HG02884 (cell line): ENCODE data around the gene RAB13.
A peak's percentile ranks its signal among the peaks of the same experiment; 100 is the strongest.
"Not testable (repeated sequence)": the region's sequence is repeated elsewhere in the genome, so short reads cannot be mapped to it uniquely, and the experiment has no call there.

Experiments used
- ATAC-seq: cut with Tn5 transposase; IDR thresholded peaks from one replicate; pipeline ENCODE4 v1.9.1; 2021; ENCODE audit warnings: mild to moderate bottlenecking, moderate library complexity; ENCODE audit not compliant: unreplicated experiment

RAB13 gene

GRCh38 chr1:153985941-153986761, at the start of gene RAB13:
RAB13 (minus strand) TSS chr1:153986339; CDS start chr1:153986236, 103 bp downstream.
- ATAC-seq, result no peak

DNA sequence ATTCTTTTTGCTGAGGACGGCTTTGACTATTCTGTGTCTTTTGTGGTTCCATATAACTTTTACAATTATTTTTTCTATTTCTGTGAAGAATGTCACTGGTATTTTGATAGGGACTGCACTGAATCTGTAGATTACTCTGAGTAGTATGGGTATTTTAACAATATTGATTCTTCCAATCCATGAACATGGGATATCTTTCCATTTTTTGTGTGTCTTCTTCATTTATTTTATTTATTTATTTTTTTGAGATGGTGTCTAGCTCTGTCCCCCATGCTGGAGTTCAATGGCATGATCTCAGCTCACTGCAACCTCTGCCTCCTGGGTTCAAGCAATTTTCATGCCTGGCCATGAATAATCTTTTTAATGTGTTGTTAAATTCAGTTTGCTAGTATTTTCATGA, 47.6 kb upstream of the RAB13 start:
- ATAC-seq, result not testable (repeated sequence)

- no peak for ATAC-seq
These were observed 33.8 kb upstream of the RAB13 start for GRCh38 chr1:154019940-154020339.

GRCh38 chr1:154019269-154019668, 33.1 kb upstream of the RAB13 start:
- no peak for ATAC-seq

DNA sequence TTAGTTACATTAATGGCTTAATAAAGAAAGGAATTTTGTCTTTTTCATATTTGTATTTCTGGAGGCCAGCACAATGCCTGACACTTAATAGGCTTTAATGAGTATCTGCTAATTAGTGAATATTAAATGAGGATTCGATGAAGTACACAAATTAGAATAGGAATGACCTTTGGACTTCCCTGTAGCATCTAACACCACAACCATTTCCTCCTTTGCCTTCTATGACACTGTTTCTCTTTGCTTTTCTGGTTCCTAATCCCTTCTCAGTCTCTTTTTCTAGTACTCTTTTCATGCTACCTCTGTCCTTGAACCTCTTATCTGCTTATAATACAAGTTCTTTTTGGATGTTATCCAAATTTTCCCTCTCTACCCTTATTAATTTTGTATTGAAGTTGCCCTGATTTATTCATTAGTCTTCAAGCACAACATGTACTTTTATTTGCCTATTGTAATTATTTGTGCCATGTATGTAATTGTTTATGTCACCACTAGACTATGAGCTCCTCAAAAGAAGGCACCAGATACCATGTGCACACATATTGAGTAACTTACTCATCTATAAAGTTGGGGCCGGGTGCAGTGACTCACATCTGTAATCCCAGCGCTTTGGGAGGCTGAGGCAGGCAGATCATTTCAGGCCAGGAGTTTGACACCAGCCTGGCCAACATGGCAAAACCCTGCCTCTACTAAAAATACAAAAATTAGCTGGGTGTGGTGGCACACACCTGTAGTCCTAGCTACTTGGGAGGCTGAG, 28.2 kb upstream of the RAB13 start:
- no peak for ATAC-seq

- ATAC-seq, result not testable (repeated sequence)
These were observed 26.4 kb upstream of the RAB13 start for GRCh38 chr1:154012543-154012942.

GRCh38 chr1:154012129-154012528, 26.0 kb upstream of the RAB13 start:
- no peak for ATAC-seq

GRCh38 chr1:154006136-154006535, 20.0 kb upstream of the RAB13 start:
- ATAC-seq, result no peak

DNA sequence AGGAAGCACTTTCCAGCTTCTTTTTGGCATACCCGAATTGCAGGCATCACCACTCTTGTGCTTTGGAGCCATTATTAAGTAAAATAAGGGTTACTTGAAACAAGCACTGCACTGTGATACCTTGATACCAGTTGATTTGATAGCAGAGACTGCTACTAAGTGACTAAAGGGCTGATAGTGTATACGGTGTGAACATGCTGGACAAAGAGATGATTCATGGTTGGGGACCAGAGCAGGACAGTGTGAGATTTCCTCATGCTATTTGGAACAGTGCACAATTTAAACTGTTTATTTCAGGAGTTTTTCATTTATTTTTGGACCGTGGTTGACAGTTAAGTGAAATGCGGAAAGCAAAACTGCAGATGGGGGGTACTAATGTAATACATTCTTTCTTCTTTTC, 14.3 kb upstream of the RAB13 start:
- ATAC-seq, result no peak

GRCh38 chr1:153996882-153997281, 10.7 kb upstream of the RAB13 start:
- not testable (repeated sequence) for ATAC-seq

DNA sequence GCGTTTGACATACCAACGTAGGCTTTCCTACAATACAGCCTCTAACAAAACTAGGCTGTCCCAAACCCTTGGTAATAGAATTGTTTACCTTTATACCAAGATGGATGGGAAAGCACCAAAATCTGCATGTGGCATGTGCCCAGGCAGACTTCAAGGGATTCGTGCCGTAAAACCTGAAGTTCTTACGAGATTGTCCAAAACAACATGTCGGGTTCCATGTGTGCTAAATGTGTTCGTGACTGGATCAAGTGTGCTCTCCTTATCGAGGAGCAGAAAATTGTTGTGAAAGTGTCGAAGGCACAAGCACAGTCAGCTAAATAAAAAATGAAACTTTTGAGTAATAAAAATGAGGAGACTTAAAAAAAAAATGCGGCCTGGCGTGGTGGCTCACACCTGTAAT, 9.5 kb upstream of the RAB13 start:
- ATAC-seq, result no peak

- ATAC-seq, result no peak
These were observed 9.1 kb upstream of the RAB13 start for GRCh38 chr1:153995202-153995601.

GRCh38 chr1:153991806-153992205, 5.7 kb upstream of the RAB13 start:
- no peak for ATAC-seq

DNA sequence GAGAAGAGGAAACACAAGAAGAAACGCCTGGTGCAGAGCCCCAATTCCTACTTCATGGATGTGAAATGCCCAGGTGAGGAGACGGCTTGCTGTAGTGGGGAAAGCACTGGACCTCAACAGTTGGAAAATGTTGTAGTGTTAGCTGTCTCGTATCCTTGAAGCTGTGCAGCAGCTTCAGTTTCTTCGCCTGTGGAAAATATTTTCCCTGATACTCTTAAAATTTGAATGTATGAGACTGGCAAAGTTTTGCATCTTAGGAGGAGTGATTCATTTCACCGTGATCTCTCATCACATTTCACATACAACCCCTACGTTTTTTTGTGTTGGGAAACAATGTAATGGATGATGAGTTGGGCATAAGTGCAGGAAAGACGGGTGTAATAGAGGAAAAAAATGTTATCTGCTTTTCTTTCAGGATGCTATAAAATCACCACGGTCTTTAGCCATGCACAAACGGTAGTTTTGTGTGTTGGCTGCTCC, 5.1 kb upstream of the RAB13 start:
- ATAC-seq, result no peak

DNA sequence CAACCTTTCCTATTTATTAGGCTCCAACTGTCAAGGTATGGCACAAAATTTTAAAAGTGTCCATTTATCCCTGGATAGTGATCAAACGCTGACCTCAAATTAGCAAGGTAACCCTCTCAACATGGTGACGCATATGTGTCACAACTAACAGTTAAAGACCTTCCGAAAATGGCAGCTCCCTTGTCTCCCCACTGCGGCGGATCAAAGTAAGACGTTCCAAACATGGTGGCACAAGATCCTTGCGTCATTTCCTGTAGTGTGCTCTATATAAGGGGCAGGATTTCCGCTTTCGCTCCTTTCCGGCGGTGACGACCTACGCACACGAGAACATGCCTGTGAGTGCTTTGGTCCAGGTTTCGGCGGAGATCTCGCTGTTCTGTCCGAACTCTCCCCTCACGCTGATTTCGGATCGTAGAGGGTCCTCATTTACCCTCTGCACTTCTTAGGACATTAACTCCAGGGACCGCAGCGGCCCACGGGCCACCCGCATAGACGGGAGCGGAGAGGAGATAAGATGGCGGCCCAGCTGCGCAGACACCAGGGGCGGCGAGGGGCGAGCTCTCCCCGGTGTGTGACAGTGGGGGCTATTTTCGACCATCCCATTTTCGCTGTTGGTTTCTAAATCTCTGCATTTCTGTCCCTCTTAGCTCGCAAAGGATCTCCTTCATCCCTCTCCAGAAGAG, 4.5 kb upstream of the RAB13 start, which contains the start of gene RPS27:
RPS27 (plus strand) TSS at position 295 of the 683 bp plus-strand sequence; CDS start at position 330, 35 bp downstream.
- peak; percentile 67 for ATAC-seq

DNA sequence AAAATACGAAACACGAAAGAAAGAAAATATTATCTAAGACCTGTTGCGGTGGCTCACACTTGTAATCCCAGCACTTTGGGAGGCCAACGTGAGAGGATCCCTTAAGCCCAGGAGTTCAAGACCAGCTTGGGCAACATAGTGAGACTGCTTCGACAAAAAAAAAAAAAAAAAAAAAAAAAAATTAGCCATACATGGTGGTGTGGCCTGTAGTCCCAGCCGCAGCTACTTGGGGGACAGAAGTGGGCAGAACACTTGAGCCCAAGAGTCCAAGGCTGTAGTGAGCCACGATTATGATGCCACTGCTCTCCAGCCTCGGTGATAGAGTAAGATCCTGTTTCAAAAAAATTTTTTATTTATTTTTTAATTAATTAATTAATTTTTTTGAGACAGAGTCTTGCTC, 1.5 kb upstream of the RAB13 start:
- ATAC-seq, result no peak

GRCh38 chr1:153985341-153985912, 712 bp downstream of the RAB13 start:
- no peak for ATAC-seq

- no peak for ATAC-seq
These were observed 1.8 kb downstream of the RAB13 start for GRCh38 chr1:153984123-153984894.

- not testable (repeated sequence) for ATAC-seq
These were observed 4.4 kb downstream of the RAB13 start for GRCh38 chr1:153981735-153982134.

DNA sequence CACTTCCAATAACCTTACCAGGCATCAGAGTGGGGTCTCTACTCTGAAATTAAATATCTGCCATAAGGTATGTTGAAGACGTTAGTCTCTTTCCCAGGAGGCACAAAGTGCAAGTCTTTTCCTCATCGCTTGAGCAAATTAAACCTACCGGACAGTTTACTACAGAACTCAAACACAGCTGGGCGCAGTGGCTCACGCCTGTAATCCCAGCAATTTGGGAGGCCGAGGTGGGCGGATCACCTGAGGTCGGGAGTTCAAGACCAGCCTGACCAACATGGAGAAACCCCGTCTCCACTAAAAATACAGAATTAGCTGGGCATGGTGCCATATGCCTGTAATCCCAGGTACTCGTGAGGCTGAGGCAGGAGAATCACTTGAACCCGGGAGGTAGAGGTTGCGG, 7.0 kb downstream of the RAB13 start:
- ATAC-seq, result not testable (repeated sequence)
